Thyroid gland (tissue), 4 donors: ENCODE data around the gene RUNX2. TPM values are rescaled to one million over a fixed set of nuclear protein-coding genes. Genes with fewer than 3 reads are reported as not detected.

Experiments used
- DNase-seq, 2 donors: peaks; one replicate each; pipeline ENCODE4 v3.0.0-alpha.2; 2019
- H3K27ac ChIP-seq, 3 donors: fragments of 200-600 bp; sonication (generic); 1 replicate in 2 of 3; 2 replicates in 1 of 3; pipeline ENCODE4 v1.5.1; 2016 to 2019; ENCODE audit warnings: mild to moderate bottlenecking in 1 of 3, moderate library complexity in 1 of 3
- H3K27me3 ChIP-seq: fragments of 200-600 bp; sonication (generic); one replicate; pipeline ENCODE4 v1.5.1; 2019
- H3K36me3 ChIP-seq, 2 donors: fragments of 200-600 bp; sonication (generic); one replicate each; pipeline ENCODE4 v1.5.1; 2016 to 2019
- H3K4me1 ChIP-seq, 2 donors: fragments of 200-600 bp; sonication (generic); one replicate each; pipeline ENCODE4 v1.5.1; 2017 to 2019
- H3K4me3 ChIP-seq, 3 donors: fragments of 200-600 bp; sonication (generic); replicated peaks in 1 of 3; 1 replicate in 2 of 3; 2 replicates in 1 of 3; pipeline ENCODE4 v1.5.1; 2016; ENCODE audit warnings: mild to moderate bottlenecking in 1 of 3
- H3K9me3 ChIP-seq: fragments of 200-600 bp; sonication (generic); one replicate; pipeline ENCODE4 v1.5.1; 2017
- POLR2A ChIP-seq, 2 donors: fragments of 450-650 bp; IDR thresholded peaks; one replicate each; pipeline ENCODE4 v1.6.1; 2017; ENCODE audit warnings: antibody characterized with exemption in 2 of 2, mild to moderate bottlenecking in 2 of 2, moderate library complexity in 1 of 2
- WGBS, 2 donors: methylation state at CpG; one replicate each; pipeline ENCODE4 v1.1.5; 2017; 5-methylcytosine and 5-hydroxymethylcytosine counted together
- intact Hi-C: fragments of 100-400 bp; cut with DNase I; formaldehyde crosslinking; loops from one replicate; pipeline ENCODE4 v1.15.1; 2023
- total RNA-seq, 4 donors: library from RNA; depleted of rRNA; stranded (reverse); fragments of >200 nt; gene quantifications; one replicate each; pipeline ENCODE4 v1.2.3, GENCODE V29; 2016
- TF ChIP-seq, protein P1 (sequence below), 6 experiments: fragments of 200-600 bp in 3 of 6; fragments of 450-650 bp in 3 of 6; sonication (generic) in 3 of 6; IDR thresholded peaks; one replicate each; pipeline ENCODE4 v1.5.1; 2016 to 2019; ENCODE audit warnings: antibody characterized with exemption in 6 of 6, mild to moderate bottlenecking in 2 of 6, inconsistent platforms in 1 of 6, moderate library complexity in 1 of 6

RUNX2 gene
- total RNA-seq, 4 donors from 2014 or later, result 1.6 to 4.2 (median 2.7) TPM

DNA sequence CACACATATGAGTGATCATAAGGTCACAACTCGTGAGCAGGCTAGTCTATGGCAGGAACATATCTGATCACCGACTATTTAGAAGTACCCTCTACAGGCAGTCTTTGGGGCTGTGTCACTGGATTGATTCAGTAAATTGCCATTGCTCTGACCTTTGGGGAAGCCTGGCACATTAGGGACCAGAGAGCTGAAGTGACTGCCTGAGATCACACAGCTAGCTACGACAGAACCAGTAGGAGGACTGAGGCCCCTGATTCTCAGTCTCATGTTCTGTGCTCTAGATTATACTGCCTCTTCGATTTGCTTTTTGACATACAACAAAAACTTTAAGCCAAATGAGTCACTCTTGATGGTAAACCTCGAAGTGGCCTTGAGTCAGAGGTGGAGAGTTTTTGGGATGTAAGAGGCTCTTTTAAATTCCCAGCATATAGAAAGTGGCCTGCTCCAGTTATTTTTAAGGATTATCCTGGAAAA is 297.1 kb downstream of the RUNX2 start:
- no peak for DNase-seq
- Histone ChIP-seq H3K27me3 (no peaks in the 10 kb centered on the region), H3K4me3 (no peak overlapping the region), H3K4me1 (peaks cover 15 to 18% of the 10 kb centered on the region in 2 donors), H3K9me3 (no peaks in the 10 kb centered on the region), H3K36me3 (no peaks in the 10 kb centered on the region), H3K27ac (no peak overlapping the region)
- intact Hi-C loops, result no loop called here
- TF ChIP-seq, protein P1, sequence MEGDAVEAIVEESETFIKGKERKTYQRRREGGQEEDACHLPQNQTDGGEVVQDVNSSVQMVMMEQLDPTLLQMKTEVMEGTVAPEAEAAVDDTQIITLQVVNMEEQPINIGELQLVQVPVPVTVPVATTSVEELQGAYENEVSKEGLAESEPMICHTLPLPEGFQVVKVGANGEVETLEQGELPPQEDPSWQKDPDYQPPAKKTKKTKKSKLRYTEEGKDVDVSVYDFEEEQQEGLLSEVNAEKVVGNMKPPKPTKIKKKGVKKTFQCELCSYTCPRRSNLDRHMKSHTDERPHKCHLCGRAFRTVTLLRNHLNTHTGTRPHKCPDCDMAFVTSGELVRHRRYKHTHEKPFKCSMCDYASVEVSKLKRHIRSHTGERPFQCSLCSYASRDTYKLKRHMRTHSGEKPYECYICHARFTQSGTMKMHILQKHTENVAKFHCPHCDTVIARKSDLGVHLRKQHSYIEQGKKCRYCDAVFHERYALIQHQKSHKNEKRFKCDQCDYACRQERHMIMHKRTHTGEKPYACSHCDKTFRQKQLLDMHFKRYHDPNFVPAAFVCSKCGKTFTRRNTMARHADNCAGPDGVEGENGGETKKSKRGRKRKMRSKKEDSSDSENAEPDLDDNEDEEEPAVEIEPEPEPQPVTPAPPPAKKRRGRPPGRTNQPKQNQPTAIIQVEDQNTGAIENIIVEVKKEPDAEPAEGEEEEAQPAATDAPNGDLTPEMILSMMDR (IDR thresholded peaks at IDR 0.05), result no peak
- no peak for TF ChIP-seq POLR2A (IDR thresholded peaks at IDR 0.05)
- 56 to 62% methylated on average over 5 of the region's 5 CpGs for WGBS, 2 donors

DNA sequence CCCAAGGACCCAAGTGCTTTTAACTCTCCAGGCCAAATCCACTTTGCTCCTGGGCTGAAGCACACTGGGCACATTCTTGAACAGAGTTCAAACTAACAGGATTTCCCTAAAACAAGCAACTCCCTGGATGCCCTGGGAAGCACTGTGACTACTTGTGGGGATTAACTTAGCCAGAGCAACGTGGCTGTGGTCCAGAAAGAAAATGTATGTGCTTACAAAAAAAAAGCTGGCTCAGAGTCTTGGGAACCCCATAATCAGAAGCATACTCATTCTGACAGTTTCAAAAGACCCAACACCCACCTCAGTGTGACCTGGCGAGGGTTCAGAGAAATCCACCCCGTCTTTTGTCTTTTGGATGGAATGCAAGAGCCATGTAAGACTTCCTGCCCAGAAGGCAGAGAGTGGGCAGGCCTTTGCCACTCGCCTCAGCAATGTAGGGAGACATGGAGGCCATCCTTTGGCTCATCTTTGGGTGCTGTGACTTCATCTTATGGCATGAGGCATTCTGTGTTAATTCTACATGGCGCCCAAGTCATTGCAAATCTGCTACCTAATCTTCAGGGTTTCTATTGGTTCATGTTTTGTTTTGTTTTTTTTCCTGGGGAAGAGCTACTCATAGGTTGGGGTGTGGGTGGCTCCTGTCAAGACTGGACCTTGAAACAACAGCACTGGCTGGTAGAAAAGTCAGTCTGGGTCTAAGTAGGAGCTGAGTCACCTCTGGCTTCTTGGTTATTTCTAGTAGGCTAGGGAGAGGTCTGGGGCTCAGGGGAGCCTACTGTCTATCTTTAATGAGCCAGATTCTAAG is 298.2 kb downstream of the RUNX2 start:
- Histone ChIP-seq H3K4me1 (peaks cover 15 to 18% of the 10 kb centered on the region in 2 donors), H3K36me3 (no peaks in the 10 kb centered on the region), H3K9me3 (no peaks in the 10 kb centered on the region), H3K4me3 (no peak overlapping the region), H3K27ac (no peak overlapping the region), H3K27me3 (no peaks in the 10 kb centered on the region)
- peak; percentile 48 to 54 for DNase-seq
- TF ChIP-seq, protein P1 (IDR thresholded peaks at IDR 0.05), result no peak
- TF ChIP-seq POLR2A (IDR thresholded peaks at IDR 0.05), result no peak
- 52 to 67% methylated on average over 5 of the region's 5 CpGs for WGBS, 2 donors
- intact Hi-C loops, result no loop called here

DNA sequence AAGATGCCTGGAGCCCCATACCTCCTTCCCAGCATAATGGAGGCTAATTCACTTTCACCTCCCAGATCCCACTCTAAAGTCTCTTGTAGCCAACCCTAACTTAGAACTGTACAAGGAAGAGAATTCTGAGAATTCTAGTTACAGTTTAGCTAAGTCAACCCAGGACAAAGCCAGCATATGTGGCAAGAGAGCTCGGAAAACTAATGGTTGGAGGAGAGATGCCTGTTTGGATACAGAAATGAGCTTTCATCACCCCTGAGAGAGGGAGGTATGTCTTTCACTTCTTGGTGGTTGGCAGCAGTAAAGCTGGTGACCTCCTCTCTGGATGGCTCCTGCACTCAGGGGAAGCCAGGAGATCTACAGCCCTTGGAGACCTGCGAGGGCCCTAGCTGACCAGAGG is 302.2 kb downstream of the RUNX2 start:
- no peak for TF ChIP-seq POLR2A (IDR thresholded peaks at IDR 0.05)
- TF ChIP-seq, protein P1 (IDR thresholded peaks at IDR 0.05), result no peak
- intact Hi-C loops, result no loop called here
- Histone ChIP-seq H3K9me3 (no peaks in the 10 kb centered on the region), H3K27me3 (no peaks in the 10 kb centered on the region), H3K4me1 (peaks cover 14% of the 10 kb centered on the region in 2 donors), H3K36me3 (no peaks in the 10 kb centered on the region), H3K27ac (no peak overlapping the region), H3K4me3 (no peak overlapping the region)
- DNase-seq, result no peak
- WGBS, 2 donors, result 88 to 89% methylated on average over 2 of the region's 2 CpGs

DNA sequence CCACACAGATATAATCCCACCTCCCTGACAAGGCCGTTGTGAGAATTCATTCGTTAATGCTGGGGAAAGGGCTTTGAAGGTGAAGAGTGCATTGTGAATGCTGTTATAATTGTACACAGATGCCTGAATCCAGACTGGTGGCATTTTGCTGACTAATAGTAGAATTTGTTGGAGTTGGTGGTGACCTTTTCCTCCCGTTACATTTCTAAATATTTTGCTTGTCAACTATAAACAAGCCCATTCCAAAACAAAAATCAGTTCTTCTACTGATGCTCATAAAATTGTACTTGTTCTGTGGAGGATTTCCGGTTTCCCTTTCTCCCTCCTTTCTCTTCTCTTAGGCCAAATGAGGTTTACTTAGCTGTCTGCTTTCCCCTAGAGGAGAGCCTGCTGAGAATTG is 302.7 kb downstream of the RUNX2 start:
- Histone ChIP-seq H3K27ac (no peak overlapping the region), H3K9me3 (no peaks in the 10 kb centered on the region)
- WGBS, 2 donors, result 80 to 84% methylated on average over 4 of the region's 4 CpGs

DNA sequence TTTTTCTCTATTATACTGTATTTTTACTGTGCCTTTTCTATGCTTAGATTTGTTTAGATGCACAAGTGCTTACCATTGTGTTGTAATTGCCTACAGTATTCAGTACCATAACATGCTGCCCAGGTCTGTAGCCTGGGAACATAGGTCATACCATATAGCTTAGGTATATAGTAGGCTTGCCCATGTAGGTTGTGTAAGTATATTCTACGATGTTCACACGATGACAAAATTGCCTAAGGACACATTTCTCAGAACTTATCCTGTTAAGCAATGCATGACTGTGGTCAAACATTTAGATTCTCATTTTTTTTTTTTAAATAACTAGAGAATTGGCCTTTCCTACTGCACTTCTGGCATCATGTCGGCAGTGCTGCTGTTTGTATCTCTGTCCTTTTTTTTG is 303.3 kb downstream of the RUNX2 start:
- H3K9me3 ChIP-seq, result no peaks in the 10 kb centered on the region
- H3K4me3 ChIP-seq, result no peak overlapping the region
- WGBS, 2 donors, result 86 to 88% methylated on average over 3 of the region's 3 CpGs
- DNase-seq, result no peak
- H3K27me3 ChIP-seq, result no peaks in the 10 kb centered on the region
- intact Hi-C loops, result no loop called here
- H3K36me3 ChIP-seq, result no peaks in the 10 kb centered on the region
- H3K4me1 ChIP-seq, result peaks cover 3% of the 10 kb centered on the region in 2 donors
- TF ChIP-seq, protein P1 (IDR thresholded peaks at IDR 0.05), result no peak
- TF ChIP-seq POLR2A (IDR thresholded peaks at IDR 0.05), result no peak
- H3K27ac ChIP-seq, result no peak overlapping the region

More for the DNA sequence above, 302.7 kb downstream of the RUNX2 start:
- H3K4me1 ChIP-seq, result peaks cover 9% of the 10 kb centered on the region in 2 donors
- TF ChIP-seq POLR2A (IDR thresholded peaks at IDR 0.05), result no peak
- TF ChIP-seq, protein P1 (IDR thresholded peaks at IDR 0.05), result no peak
- no peak overlapping the region for H3K4me3 ChIP-seq
- H3K27me3 ChIP-seq, result no peaks in the 10 kb centered on the region
- no peak for DNase-seq
- intact Hi-C loops, result no loop called here
- no peaks in the 10 kb centered on the region for H3K36me3 ChIP-seq
